Hepatic stellate cell (primary cell): Measurements from ENCODE around the gene ANKFY1.
A peak's percentile ranks its signal among the peaks of the same experiment; 100 is the strongest.
"Not testable (repeated sequence)": the region's sequence is repeated elsewhere in the genome, so short reads cannot be mapped to it uniquely, and the experiment has no call there.

ENCODE experiments used
- DNase-seq: peaks from one replicate; pipeline ENCODE4 v3.0.0; 2011; ENCODE audit warnings: low spot score

Gene ANKFY1

DNA sequence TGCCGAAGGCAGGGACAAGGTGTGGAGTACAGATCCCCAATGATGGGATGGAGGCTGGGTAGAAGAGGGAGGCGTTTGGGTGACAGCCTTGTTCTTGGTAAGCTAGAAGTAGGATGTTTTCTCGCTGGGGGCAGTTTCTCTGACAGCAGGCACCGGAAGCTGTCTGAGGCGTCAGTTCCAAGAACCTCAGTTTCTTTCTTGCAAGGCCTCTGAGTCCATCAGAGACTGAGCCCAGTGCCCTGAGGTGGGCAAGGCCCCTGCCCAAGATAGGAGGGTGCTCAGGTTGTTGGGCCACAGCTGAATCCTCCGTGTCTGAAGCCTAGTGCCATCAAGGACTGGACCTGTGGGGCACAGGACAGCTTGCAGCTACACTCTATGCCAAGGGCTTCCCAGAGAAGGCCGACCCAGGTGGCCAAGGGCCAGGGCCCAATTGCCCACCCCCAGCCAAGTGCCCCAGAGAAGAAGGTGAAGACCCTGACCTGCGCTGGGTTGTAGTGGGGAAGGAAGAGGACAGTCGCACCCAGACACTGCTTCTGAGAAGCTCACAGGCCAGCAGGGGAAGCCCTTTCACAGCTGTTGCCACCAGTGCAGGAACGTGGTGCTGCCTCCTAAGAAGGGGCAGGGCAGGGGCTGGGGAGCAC is 107.7 kb downstream of the ANKFY1 start:
- DNase-seq, result no peak

DNA sequence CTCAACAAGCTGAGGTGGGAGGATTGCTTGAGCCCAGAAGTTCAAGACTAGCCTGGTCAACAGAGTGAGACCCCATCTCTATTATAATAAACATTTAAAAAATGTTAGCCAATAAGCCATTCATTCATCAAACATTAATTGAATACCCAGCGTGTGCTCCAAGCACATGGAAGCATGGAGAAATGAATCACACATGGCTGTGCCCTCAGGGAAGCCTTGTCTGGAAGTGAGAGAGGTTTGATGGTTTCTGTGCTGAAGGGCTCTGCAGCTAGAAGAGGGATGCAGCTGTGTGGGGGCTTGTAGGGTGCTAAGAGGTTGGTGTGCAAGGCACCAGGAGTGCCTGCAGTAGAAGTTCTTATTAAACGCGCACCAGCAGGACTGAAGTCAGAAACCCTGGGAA is 109.6 kb downstream of the ANKFY1 start:
- DNase-seq, result no peak

DNA sequence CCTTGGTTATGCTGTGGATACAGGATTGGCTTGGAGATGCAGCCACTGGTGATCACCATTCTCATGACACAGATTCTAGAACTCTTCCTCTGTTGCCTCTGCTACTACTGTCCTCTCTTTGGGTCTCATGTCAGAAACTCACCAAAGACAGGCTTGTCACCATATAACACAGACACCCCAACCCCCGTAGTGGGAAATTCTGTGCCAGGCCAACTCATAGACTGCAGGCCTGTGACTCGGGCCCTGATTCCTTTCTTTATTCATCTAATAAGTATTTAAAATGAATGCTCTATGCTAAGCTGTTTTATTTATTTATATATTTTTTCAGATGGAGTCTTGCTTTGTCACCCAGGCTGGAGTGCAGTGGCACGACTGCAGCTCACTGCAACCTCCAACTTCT is 111.3 kb downstream of the ANKFY1 start:
- DNase-seq, result peak; percentile 79

DNA sequence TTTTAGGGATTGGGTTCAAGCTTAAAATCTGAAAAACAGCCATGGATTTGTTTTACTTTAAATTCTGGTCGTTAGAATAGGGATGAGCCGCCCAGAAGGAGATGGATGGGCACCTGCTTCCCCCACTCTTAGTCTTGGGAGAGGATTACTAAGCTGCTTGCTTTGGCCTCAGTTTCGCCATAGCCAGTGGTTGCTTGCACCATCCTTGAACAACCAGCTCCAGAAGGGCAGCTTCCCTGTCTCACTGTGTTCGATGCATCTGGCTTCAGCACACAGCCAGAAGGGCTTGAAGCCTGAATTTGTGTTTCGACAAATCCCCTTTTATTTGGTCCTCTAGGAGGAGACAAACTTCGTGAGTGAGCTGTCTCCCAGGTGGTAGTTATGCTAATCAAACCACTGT is 113.7 kb downstream of the ANKFY1 start:
- DNase-seq, result no peak

DNA sequence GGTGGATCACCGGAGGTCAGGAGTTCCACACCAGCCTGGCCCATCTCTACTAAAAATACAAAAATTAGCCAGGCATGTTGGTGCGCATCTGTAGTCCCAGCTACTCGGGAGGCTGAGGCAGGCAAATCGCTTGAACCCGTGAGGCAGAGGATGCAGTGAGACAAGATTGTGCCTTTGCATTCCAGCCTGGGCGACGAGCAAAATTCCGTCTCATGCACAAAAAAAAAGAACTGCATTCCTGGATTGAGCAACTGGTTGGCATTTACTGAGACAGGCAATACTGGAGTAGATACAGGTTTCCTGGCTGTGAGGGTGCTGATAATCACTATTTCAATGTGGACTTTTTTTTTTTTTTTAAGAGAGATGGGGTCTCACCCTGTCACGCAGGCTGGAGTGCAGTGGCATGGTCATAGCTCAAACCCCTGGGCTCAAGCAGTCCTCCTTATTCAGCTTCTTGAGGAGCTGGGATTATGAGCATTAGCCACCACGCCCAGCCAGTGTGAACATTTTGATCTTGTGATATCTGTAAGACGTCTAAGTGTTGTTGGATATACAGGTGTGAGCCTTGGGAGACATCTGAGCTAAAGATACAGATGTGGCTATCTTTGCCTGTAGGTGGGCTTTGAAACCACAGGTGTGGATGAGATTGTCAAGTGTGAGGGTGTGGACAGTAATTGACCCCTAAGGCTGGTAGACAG is 115.0 kb downstream of the ANKFY1 start:
- no peak for DNase-seq

DNA sequence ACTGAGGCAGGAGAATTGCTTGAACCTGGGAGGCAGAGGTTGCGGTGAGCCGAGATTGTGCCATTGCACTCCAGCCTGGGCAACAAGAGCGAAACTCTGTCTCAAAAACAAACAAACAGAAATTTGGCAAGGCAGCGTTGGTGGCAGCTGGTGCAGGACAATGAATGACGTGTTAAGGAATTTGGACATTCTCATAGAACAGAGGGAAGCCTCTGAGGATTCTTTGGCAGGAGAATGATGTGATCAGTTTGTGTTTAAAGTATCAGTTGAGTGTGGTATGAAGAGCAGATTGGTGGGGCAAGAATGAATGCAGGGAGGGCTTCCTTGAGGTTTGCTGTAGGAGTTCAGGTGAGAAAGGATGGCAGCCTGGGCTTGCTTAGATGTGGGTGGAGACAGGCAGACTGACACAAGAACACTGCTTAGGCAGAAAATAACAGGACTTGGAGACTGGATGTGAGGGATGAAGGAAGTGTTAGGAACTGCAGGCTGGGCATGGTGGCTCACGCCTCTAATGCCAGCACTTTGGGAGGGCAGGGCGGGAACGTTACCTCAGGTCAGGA is 115.9 kb downstream of the ANKFY1 start:
- DNase-seq, result no peak

DNA sequence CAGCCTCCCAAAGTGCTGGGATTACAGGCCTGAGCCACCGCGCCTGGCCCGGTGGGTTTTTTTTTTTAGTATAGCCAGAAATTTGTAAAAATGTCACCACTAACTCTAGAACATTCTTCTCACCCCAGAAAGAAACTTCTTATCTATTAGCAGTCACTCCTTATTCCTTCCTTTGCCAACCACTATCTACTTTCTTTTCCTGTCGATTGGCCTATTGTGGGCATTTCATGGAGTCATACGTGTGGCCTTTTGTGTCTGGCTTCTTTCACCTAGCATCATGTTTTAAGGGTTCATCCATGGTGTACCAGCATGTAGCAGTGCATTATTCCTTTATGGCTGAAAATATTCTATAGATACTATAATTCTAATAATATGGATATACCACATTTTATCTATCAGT is 117.1 kb downstream of the ANKFY1 start:
- no peak for DNase-seq

DNA sequence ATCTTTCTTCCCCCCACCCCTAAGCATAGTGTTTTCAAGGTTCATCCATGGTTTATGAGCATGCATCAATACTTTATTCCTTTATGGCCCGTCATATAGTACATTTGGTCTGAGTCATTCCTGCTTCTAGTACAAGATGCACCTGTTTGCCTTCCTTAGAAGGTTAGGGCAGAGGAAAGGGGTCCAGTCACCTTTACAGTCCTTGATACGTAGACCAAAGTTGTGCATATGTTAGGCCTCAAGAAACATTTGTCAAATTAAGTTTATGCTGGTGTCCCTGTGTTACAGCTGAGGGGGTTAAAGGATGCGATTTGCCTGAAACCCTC is 119.4 kb downstream of the ANKFY1 start:
- no peak for DNase-seq

DNA sequence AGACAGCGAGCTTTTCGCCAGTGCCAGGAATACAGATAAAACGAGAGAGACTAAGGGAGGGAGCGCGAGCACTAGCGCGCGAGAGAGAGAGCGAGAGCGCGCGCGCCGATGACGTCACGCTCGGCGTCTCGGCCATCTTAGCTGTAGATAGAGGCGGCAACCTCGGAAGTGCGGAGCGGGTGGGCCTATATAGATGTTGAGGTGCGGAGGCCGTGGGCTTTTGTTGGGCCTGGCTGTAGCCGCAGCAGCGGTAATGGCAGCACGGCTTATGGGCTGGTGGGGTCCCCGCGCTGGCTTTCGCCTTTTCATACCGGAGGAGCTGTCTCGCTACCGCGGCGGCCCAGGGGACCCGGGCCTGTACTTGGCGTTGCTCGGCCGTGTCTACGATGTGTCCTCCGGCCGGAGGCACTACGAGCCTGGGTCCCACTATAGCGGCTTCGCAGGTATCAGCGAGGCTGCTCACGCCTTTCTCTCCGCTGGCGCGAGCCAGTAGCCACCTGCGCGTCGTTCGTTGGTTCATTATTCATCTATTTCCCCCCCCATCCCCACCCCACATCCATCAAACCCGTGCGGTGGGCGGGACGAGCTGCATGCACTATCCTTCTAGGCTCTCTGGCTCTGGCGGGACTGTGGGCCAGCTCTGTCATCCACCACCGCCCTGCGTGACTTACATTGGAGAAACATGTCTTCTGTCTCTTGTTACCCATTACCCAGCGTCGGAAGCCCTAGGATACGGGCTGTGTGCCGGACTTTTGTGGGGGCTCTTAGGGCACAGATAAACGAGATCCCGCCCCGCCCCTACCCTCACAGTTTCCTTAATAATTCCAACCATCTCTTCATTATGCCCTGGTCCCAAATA is 120.0 kb downstream of the ANKFY1 start:
- peak; percentile 88 for DNase-seq

DNA sequence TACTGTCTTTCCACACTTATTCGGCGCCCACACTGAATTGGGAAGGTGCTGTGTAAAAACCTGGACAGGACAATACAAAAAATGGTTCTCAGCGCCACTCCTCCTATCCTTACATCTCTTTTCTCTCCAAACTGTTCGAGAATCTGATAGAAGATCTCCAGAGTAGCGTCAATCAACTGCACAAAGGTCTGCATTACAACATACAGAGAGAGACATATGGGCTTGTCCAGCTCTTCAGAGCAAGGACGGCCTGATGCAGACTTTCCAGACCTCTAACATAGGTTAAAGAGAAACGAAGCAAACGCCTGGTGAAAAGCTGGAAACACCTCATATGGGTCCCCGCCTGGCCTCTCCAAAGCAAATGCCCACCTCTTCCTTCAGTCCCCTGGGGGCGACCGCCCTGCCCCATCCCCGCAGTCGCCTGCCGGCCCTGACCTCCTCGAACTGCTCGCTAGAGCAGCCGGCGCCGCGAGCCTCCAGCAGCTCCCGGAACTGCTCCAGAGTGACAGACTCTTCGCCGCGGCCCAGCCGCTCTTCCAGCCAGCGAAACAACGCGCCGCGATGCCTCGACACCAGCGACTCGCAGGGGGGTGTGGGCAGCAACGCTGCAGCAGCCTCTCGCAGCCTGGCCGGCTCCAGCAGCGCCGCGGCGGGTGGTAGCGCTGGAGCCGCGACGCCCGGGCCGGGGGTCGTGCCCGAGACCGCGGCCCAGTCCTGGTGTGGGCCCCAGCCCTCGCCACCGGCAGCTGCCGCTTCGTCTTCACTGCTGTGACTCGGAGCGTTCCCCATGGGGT is 121.5 kb downstream of the ANKFY1 start:
- DNase-seq, result peak; percentile 53

DNA sequence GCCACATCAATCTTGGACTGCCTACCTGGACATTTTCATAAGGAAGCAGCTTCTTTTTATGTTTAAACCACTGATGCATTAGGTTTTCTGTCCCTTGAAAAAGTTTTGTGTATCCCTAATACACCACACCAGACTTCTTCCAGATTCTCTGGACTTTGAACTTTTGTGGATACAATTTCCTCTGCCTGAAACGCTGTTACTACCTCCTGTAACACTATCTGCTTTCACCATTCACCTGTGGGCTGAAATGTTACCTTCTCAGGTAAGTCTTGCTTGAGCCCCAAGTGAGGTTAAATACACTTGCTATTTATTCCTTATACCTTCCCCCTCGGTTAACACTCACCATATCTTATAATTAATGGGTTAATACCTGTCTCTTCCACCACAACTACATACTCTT is 123.7 kb downstream of the ANKFY1 start:
- no peak for DNase-seq

DNA sequence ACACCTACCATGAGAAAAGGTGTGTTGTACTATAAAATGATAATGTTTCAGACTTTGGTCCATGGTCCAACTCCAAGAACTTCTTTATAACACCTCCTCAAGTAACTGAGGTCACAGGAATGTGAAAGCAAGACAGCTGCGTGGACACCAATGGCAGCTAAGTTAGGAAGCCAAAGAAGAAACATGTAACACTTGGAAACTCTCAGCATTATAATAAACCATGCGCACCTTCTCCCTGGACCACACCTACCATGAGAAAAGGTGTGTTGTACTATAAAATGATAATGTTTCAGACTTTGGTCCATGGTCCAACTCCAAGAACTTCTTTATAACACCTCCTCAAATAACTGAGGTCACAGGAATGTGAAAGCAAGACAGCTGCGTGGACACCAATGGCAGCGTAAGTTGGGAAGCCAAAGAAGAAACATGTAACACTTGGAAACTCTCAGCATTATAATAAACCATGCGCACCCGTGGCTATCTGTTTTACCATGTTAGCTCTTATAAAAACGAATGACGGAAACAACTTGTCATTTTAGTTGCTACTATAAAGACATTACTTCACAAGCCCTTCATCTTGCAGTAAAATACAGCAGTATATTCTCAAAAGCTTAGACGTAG is 124.8 kb downstream of the ANKFY1 start:
- not testable (repeated sequence) for DNase-seq

DNA sequence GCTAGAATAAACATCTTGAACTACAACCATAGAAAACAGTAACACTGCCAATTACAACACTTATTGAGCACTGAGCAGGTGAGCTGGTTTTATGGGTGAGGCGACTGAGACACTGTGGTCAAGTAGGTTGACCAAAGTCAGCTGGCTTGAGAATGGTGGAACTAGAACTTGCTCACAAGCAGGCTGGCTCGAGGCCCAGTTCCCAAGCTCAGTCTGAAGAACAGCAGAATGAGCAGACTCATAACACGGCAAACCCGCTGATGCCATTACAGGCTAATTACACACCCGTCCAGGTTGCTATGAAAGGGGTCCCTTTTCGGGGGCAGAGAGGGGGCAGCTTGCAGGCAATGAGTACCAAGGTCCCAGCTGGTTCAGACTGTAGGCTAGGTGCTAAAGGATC is 127.4 kb downstream of the ANKFY1 start:
- DNase-seq, result no peak

DNA sequence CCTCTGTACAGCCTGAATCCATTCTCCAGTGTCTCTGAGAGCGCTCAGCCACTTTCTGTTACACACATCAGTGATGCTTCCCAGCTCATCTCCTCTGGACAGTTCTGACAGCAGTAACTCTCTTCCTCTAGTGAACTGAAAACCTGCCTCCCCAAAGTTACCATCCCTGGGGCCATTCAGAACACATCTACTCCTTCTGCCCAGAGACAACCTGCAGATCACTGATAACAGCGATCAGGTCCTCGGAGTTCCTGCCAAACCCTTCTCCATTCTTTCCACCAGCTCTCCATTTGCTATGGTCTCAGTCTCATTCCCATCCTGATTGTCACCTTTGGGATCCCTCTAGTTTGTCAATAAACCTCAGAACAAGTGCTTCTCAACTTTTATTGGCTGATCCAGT is 128.3 kb downstream of the ANKFY1 start:
- DNase-seq, result no peak

DNA sequence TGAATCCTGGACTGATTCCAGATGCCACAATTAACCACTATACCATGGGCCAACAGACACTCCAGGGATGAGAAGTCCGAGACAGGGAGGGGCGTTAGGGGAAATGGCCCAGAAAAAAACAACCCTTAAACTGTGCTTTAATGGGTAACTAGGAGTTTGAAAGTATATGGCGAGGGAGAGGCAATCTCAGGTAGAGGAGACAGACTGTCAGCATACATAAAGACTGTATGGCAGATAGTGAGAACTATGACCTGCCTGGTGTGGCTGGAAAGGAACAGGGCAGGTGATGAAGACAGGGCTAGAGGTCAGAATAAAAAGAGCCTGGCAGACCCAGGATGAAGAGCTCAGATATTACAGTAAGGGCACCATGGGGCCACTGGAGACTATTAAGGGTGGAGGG is 129.1 kb downstream of the ANKFY1 start:
- no peak for DNase-seq

DNA sequence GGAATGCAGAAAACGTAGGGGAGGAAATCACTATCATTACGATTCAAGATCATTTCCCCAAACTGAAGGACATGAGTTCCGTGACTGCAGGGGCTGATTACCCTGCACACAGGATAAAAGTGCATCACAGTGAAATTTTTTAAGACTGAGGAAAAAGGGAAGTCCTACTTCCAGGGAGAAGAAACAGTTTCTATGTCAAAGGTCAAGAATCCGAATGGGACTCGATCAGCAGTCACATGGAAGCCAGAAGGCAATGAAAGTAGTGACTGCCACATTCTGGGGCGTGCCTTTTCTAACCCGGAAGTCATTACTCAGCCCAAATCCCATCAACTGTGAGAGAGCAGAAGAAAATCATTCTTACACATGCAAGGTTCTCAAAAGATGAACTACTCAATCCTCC is 133.1 kb downstream of the ANKFY1 start:
- peak; percentile 72 for DNase-seq

DNA sequence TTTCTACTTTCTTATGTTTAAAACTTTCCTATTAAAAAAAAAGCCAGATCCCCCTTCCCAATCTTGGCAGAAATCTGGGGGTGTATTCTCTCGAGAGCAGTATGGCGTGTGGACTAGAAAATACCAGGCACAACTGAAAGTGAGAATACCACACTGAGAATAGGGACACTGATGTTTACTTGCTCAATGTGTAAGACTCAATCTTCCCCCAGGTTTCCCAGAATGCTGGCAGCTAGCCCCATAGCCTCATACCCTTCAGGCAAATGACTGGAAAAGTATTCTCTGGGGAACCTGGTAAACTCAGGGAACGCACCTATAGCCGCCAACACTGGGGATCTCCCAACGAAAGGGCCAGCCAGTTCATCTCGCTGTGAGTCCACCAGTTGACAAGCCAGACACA is 136.2 kb downstream of the ANKFY1 start:
- no peak for DNase-seq

DNA sequence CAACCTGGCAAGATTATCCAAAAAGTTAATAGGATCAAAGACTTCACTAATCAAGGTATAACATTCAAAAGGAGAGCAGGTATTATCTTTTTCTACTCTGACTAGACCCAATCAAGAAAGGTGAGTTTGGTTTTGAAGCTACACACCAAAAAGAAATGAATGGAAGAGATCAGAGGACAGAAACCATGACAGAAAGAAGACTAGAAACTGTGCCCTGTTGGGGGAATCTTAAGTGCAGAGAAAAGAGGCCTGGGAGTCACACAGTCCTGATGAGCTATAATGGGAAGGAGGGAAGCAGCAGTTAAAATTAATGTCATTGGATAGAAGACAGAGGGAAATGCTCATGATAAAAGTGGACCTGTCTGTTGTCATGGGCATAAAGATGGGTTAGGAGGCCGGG is 138.2 kb downstream of the ANKFY1 start:
- DNase-seq, result no peak

DNA sequence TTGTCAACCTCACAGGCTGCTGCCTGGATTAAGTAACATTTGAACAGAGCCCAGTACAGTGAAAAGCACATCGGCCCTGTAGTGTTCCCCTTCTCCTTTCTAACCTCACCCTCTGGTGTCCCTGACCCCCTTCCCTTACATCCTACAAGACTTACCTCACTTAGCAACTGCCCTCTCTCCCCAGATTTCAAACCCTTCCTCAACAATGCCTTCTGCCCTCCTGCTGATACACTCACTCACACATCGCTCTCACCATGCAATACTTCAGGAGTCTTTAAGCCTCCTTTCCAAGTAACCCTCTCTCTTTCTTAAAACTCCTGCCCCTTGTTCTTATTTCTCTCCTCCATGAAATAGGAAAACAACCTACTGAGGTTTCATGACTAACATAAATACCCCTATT is 138.8 kb downstream of the ANKFY1 start:
- DNase-seq, result no peak

DNA sequence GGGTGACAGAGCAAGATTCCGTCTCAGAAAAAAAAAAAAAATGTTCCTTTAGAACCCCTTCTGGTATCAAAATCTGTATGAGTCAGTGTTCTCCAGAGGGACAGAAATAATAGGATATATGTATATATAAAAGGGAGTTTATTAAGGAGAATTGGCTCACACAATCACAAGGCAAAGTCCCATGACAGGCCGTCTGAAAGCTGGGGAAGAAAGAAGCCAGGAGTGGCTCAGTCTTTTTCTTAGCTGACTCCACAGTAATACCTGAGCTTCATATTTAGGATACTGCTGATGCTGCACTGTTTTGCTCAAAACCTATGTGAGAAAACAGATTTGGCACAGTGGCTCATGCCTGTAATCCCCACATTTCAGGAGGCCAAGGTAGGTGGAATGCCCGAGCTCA is 143.4 kb downstream of the ANKFY1 start:
- DNase-seq, result no peak

DNA sequence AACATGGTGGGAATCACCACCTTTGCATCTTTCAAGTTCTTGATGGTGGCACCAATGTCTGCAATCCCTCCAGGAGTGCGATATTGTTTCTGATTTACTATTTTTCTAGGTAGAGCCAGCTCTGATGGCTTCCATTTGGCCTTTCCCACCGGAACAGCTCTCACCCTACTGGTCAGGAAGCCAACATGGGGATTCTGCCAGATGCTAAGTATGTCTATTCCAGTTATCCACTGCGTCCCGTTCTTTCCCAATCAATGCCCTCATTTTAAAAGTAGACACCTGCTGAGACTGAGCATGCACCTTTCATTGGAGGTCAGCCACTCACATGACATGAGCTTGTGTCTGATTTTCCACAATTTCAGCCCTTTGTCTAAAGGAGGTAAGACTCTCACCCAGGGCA is 144.5 kb downstream of the ANKFY1 start:
- DNase-seq, result no peak
